NCI-H1105 treated with DMSO at 0.1 percent for 48 hours (cell line): ENCODE data around the gene MTG2.

ENCODE experiments used
- DNase-seq: peaks from one replicate; lab custom pipeline; 2025; lab: John Stamatoyannopoulos, UW

MTG2 gene, protein sequence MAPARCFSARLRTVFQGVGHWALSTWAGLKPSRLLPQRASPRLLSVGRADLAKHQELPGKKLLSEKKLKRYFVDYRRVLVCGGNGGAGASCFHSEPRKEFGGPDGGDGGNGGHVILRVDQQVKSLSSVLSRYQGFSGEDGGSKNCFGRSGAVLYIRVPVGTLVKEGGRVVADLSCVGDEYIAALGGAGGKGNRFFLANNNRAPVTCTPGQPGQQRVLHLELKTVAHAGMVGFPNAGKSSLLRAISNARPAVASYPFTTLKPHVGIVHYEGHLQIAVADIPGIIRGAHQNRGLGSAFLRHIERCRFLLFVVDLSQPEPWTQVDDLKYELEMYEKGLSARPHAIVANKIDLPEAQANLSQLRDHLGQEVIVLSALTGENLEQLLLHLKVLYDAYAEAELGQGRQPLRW

DNA sequence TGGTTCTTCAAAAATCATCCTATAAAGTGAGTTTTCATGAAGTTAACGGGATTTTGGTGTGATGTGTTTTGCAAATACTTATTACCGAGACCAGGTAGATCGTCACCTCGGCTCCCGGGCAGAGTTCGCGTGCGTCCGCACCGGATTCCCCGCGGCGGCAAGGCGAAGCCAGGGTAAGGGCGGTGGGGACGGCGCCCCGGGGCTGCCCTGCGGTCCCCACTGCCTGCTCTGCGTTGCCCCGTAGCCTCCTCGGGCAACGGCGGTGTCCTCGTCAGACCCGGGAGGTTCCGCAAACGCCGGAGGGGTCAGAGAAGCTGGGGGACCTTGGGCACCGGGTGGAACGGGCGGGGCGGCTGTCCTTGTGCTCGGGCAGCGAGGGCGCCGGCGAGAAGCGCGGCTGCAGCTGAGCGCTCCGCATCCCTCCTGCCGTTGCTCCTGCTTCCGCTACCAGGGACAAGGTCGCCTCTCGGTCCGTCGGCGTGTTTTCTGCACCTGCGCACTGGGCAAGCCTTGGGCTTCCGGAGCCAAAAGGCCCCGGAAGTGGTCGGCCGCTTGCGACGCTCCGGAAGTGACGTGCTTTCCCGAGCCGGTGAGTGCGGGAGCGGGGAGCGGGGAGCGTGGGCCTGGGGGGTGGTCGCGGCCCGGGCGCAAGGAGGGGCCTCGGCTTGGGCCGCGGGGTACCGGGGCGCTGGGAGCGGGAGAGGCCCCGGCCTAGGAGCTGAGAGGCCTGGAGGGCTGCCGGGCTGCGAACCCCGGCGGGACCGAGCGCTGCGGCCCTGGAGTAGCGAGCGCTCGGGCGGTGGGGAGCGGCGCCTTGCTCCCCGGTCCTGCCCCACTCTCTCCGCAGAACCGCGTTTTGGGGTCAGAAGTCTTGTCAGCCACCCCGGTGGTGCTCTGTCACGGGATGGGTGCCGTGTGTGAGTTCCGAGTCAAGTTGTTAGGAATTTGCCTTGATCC lies at the start of gene MTG2:
MTG2 (plus strand) TSS at position 560 of the 957 bp plus-strand sequence. CDS start 10,393 bp downstream, outside the sequence.
- DNase-seq, result peak; percentile 94

DNA sequence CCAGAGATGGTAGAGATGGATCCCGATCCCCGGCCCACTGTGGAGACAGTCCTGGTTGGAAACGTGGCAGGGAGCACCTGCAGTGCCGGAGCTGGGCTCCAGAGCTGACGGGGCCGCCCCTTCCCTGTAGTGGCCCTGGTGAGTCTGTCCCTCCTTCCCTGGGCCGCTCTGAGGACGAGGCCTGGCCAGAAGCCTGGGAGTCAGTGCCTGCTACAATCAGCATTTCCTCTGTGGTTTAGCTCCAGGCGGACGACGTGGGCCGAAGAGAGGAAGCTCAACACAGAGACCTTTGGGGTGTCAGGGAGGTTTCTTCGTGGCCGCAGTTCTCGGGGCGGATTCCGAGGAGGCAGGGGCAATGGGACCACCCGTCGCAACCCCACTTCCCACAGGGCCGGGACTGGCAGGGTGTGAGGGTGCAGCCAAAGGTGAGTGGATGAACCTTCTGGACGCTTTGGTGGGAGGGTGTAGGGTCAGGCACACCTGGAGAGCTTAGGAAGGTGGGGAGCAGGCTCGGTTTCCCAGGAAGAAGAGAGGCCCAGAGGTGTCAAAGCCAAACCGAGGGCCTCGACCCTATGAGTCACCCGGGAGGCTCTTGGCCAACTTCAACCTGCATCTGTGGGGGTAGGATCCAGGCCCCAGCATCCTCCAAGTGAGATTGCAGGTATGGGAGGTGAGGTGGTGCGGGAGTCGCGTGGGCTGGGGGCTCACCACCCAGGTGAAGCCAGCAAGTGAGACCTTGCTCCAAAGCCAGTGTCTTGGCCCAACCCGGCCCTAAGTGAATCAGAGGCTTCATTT lies 49.6 kb upstream of the MTG2 start:
- no peak for DNase-seq

DNA sequence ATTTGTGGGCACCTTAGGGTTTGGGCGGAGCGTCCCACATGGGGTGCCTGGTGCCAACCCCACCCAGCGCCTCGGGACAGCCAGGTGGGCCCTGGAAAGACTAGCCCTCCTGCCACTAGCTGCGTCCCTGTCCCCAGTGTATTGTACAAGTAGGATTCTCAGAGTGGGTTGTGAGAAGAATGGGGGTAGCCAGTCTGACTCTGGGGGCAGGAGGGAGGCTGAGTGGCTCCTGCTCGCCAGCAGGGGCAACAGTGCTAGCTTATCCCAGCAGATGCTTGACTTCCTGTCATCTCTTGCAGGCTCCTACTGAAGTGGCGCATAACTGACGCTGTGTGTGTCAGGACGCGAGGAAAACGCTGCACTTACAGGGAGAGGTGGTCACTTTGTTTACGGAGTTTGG lies 49.0 kb upstream of the MTG2 start:
- no peak for DNase-seq

DNA sequence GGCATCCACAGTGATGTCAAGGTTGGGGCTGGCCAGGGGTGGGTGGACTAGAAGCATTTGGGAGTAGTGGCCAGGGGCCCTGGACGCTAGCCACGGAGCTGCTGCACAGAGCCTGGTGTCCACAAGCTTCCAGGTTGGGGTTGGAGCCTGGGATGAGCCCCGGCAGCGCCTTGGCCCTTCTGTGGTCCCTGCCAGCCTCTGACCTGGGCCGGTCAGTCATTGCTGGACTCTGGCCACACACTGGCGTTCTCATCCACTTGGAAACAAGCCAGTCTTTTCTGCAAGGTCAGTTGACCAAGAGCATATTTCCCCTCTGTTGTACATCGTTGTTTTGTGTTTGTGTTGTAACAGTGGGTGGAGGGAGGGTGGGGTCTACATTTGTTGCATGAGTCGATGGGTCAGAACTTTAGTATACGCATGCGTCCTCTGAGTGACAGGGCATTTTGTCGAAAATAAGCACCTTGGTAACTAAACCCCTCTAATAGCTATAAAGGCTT lies 48.0 kb upstream of the MTG2 start:
- no peak for DNase-seq

DNA sequence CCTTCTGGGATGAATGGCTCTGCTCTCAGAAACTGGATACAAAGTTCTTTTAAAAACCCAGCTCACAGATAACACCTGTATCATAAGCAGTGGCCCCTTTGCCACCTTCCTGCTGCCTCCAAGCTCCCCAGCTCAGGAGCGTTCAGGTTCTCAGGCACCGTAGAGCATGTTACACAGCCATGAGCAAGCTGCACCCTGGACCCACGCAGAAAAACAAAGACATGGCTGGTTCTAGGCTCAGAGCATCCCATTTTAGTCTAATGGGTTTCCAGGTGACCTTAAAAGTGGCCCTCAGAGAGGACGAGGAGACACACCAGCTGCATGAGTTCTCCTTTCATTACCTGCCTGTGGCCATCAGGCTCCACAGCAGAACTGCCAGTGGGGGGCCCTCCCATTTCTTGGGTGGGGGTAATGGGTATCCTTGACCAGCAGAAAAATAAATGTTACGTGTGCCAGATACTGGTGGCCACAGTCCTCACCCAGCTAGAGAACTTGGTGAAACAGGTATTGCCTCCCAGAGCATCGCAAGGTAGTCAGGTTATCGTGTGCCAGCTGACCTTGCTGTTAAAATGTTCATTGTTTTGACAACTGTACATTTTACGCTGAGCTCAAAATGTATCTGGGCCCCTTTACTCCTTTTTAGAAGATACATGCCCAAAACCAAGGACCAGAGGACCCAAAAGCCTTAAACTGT lies 47.1 kb upstream of the MTG2 start:
- DNase-seq, result no peak

DNA sequence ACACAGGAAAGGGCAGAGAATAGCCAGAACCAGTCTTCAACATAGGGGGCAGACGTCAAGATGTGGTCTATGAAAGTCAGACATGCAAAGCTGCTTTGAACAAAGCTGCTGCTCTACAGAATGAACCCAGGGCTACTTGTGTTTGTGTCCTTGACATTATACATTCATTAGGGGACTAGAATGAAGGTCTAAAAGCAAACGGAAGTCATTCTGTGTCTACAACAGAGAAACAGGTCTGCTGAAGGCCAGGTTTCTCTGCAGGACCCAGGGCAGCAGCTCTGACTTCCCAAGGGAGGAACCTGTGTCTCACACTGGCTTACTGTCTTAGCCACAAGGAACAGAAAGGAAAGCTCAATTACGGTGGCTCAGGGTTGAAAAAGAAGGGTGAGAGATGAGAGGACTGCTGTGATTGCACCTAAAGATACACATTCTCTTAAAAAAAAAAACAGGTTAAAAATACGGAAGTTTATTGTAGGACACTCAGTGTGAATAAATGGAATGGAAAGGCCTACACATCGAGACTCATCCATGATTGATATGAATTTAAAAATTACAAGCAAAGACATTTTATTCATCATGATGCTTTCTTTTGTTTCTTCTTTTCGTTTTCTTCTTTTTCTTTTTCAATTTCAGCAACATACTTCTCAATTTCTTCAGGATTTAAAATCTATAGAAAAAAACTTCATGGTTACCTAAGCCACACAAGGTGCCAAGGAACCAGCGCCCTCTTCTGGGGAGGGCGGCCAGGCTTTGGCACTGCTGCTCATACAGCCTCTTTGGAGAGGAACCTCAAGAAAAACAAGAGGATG lies 46.3 kb upstream of the MTG2 start:
- DNase-seq, result peak; percentile 38

DNA sequence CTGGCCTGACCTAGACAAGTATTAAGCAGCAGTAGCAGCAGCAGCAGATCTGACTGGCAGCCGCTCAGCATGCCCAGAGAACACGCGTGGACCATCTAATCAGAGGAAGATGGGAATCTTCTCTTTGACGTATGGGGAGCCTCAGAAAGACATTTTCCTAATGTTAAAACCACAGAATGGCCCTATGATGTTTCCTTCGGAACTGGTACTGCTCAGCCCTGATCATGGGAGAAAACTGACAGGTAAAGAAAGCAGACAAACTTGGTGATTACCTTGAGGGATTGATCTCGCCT lies 45.8 kb upstream of the MTG2 start:
- DNase-seq, result no peak

DNA sequence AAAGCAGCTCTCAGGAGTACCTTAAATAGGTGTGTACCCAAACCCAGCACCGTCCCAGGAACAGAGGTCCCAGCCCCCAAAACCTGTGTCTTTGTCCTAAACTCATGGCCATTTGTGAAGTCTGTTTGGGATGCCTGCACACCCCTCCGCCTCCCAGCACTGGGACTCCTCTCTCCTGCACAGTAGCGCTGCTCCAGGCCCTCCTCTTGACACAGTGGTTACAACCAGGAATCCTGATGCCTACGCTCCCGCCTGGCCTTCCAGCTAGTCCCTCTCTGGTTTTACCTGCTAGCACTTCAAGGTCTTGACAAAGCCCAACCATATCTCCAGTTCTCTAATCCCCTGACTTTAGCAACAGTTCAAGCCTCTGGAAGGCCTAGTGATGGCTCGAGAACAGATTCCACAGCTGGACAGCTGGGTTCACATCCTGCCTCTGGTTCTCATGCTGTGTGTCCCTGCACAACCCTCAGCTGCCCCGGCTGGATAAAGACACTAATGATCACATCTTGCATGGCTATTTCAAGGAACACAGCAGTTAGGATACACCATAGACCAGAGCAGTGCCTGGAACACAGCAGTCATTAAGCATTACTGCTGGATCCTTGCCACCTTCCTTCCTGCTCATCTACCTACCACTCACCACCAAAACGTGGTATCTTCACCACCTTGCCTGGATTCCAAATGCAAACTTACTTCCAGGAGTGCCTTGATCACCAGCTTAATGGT lies 45.2 kb upstream of the MTG2 start:
- no peak for DNase-seq

DNA sequence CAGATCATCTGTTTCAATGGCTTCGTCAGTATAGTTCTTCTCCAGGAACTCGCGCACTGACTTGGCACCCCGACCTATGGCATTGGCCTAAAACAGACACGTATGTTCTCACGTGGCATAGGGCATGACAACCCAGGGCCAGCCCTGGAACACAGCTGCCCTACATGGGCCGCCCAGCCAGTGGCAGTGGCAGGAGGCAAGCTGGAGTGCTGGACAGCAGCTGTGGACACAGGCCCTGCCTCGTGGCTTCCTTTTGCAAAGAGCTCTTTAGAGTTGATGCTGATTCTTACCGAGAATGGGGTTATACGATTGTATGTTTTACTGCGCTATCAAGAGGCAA lies 44.7 kb upstream of the MTG2 start:
- no peak for DNase-seq

DNA sequence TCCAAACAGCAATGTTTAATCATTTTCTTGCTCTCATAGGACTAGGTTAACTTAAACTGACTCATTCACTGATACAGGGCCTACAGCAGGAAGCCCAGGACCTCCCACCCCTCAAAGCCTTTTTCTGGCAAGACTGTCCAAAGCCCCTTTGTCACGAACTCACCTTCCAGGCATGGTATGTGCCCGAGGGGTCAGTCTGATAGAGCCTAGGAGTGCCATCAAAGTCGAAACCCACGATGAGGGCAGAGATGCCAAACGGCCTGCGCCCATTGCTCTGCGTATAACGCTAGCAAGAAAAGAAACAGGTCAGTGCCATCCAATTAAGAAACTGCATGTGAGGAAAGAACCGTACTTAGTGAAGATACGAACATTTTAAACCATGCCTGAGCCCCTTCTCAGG lies 43.9 kb upstream of the MTG2 start:
- no peak for DNase-seq

DNA sequence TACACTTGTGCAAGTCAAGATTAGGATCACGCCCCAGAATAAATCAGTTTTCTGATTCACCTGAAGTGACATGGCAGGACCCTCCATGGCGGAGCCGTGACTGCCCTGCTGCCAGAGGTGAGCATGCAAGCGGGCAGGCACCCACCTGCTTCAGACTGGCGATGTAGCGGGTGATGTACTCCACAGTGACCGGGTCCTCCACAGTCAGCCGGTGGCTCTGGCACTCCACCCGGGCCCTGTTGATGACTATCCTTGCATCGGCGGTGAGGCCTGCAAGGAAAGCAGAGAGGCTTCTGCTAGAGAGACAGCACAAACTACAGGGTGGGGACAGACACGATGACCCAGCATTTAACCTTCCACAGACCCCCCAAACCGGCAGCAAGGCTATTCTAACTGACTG lies 43.2 kb upstream of the MTG2 start:
- no peak for DNase-seq

DNA sequence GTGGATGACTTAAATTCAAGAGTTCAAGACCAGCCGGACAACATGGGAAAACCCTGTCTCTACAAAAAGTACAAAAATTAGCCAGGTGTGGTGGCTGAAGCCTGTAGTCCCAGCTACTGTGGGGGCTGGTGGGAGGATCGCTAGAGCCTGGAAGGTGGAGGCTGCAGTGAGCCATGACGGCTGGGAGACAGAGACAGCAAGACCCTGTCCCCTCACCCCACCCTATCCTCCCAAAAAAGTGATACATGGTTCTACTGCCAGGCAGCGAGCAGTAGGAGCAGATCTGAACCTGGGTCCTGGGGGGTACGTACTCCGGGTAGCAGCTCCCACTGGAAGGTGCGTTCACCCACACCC lies 41.8 kb upstream of the MTG2 start:
- no peak for DNase-seq

DNA sequence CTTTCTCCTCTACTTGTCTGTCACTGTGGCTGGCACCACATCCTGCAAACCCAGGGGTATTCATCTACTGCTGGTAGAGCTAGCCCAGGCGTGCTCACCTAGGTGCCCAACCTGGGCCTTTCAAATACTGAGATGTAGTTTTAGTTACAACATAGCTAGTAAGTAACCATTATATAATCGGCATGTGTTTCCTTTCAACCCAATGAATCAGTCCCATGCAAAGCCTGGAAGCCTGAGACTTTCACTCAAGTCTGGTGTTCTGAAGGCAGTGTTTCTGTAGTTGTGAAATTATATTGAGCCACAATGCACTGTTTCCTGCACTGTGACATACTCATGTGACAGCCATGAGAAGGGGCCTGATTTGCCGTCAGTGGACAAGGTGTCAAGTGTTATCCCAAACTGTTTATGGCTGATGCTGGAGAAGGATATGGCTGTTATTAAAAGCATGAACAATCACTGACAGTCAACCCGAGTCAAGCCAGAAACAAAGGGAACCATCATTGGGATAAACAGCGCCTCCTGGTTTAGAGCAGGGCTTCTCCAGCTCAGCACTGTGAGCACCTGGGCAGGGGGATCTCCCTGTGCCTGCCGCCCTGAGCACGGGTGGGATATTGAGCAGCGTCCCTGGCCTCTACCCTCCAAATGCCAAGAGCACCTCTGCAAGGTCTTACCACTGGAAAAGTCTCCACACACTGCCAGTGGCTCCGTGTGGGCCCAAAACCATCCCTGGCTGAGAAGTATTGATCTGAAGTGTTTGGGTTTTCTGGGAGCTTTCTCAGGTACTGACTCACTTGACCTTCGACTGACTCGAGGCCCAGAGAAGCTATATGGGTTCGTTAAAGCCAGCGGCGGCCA lies 41.2 kb upstream of the MTG2 start:
- DNase-seq, result no peak

DNA sequence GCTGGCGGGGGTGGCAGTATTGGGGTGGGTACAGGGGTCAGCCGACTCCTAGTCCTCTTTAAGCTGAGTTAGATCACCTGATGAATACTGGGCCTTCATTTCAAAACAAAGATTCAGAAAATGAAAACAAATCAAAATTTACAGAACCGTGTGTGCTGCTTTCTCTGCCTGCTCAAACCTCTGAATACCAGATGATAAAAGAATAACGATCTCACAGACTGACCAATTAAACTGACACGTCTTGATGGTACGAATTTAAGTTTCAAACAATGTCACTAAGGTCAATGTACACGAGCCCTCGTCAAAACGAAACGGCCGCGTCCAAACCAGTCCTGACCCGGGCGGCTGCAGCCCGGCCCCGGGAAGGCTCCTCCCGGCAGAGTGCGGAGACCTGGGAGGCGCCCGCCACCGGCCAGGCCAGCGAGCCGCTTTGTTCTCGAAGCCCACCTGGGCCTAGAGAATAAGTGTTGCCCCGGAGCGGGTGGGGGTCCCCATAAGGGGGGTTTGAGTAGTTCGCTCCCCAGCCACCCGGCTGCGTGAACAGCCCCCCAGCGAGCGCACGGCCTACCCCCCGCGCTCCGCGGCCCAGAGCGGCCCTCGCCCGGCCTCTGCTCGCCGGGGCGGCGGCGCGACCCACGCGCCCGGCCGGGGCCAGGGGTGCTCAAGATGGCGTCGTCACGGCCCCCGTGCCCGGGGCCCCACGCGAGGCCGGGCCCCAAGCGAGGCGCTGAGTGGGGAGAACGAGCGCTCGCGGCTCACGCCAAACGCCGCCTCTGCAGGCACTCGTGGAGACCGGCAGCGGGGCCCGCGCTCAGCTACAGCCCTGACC lies 40.4 kb upstream of the MTG2 start:
- DNase-seq, result peak; percentile 21

DNA sequence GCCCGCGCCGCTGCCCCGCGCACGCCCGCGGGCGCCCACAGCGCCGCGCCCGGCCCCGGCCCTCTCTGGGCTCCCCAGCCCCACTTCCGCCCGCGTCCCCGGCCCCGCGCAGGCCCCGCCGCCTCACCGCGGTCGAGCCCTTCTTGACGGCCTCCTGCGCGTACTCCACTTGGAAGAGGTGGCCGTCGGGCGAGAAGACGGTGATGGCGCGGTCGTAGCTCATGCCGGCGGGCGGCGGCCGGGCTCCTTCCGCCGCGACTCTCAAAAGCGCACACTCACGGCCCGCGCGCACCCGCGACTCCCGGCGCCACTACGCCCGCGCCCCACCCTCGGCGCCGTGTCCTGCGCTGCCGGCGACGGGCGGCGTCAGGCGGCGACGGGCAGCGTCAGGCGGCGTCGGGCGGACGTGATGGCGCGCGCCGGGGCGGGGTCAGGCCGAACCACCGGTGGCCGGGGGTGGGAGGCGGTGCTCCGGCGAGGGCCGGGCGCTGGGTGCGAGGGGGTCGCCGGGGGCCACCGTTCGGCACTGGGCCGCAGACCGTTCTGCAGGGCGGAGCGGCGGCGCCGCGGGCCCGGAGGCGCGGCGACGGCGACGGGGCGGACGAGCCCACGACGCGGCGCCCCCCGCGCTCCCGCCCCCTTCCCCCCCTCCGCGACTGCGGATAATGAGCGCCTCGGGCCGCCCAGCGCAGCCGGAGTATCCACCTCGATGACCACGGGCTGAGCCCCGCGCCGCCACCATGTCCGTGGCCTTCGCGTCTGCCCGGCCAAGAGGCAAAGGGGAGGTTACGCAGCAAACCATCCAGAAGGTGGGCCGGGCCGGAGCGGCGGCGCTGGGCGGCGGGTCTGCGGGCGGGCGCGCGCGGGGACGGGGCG lies 39.5 kb upstream of the MTG2 start, which contains the start of the genes PSMA7 and SS18L1:
PSMA7 (minus strand) TSS at position 314 of the 876 bp plus-strand sequence; CDS start at position 223, 91 bp downstream.
SS18L1 (plus strand) TSS at position 689 of the 876 bp plus-strand sequence; CDS start at position 741, 52 bp downstream.
- DNase-seq, result peak; percentile 79

DNA sequence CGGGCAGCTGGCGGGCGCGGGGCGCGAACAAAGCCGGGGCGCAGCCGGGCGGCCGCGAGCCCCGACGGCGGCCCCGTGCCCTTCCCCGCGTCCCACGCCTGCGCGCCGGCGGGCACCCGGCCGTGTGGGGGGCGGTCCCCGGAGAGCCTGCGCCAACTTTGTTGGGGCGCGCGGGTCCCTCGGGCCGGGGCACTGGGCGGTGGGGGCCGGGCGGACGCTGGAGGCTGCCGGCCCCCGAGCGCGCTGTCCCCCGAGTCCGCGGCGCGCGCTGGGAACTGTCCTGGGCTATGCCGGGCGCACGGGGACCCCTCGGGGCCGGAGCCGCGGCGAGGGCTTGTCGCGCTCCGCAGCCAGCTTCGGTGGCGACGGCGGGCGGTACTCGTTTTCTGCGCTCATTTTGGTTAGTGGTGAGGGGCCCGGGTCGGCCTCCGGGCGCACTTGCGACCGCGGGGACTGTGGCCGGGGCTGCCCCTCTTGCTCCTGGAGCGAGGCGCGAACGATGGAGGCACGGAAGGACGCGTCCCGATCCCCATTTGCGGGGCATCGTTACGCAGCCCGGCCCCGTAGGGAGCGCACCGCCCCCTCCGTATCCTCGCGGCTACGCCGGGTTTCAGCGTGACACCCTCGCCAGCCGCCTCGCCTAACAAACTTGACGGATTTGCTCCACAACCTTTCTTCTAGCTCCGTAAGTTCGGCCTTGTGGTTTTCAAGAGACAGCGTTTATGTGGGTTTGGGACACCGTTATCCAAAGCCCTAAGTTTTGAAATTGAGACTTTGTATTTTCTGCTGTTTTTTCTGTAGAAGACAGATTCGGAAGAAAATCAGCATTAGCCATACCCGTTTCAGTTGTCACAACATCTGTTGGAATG lies 38.6 kb upstream of the MTG2 start:
- DNase-seq, result no peak
